Fibroblast of villous mesenchyme (primary cell): Measurements from ENCODE around the gene METAP1D. TPM values are rescaled to one million over a fixed set of nuclear protein-coding genes. Genes with fewer than 3 reads are reported as not detected.

Experiments used
- DNase-seq: peaks from one replicate; pipeline ENCODE4 v3.0.0-alpha.2; 2010; ENCODE audit warnings: low read depth
- H3K4me3 ChIP-seq: 2 replicates; pipeline ENCODE4 v1.5.1; 2011; ENCODE audit warnings: low read depth, mild to moderate bottlenecking, low read length
- total RNA-seq: library from RNA; depleted of rRNA; stranded (reverse); fragments of >200 nt; gene quantifications from 2 replicates; pipeline ENCODE4 v1.2.3, GENCODE V29; 2012
- TF ChIP-seq, protein P1 (sequence below): IDR thresholded peaks from 2 replicates; pipeline ENCODE4 v1.5.1; 2012; ENCODE audit warnings: low read depth, mild to moderate bottlenecking, low read length; ENCODE audit not compliant: insufficient read depth

METAP1D gene
- 9.3 and 13.4 TPM in 2 replicates for total RNA-seq

DNA sequence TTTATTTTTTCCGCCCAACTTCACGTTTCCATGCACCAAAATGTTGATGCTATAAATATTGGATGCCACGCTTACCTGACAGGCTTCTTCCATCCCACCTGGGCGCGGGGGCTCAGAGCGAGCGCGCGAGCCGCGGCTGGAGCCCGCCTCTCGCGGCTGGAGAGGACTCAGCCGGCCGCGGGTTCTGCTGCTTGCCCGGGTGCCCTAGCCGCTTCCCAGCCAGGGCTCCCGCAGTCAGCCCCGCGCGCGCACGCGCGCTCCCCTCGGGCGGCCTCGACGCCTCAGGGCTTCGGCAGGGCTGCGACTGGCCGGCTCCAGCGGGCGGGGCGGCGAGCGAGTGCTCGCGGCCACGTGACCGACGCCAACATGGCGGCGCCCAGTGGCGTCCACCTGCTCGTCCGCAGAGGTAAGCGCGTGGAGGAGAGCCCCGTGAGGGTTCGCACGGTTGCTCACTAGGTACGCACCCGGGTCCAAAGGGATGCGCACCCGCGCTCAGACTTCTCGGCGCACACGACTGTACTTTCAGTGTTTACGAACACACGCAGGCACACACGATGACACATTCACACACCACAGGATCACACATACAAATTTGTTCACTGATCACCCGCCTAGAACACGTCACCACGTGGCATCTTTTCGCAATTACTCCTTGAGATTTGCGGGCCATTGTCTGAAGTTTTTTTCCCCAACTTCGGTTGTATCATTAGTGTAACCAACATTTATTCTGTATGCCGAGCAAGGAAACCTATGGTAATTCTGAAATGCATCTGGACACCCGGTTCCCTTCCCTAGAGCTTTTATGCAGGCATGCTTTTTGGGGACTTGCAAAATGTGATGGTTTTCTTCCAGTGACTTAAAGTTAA lies at the start of gene METAP1D:
METAP1D (plus strand) TSS at position 350 of the 866 bp plus-strand sequence; CDS start at position 367, 17 bp downstream.
- TF ChIP-seq, protein P1, sequence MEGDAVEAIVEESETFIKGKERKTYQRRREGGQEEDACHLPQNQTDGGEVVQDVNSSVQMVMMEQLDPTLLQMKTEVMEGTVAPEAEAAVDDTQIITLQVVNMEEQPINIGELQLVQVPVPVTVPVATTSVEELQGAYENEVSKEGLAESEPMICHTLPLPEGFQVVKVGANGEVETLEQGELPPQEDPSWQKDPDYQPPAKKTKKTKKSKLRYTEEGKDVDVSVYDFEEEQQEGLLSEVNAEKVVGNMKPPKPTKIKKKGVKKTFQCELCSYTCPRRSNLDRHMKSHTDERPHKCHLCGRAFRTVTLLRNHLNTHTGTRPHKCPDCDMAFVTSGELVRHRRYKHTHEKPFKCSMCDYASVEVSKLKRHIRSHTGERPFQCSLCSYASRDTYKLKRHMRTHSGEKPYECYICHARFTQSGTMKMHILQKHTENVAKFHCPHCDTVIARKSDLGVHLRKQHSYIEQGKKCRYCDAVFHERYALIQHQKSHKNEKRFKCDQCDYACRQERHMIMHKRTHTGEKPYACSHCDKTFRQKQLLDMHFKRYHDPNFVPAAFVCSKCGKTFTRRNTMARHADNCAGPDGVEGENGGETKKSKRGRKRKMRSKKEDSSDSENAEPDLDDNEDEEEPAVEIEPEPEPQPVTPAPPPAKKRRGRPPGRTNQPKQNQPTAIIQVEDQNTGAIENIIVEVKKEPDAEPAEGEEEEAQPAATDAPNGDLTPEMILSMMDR: no peak
- peak within 1 kb of the TSS; percentile 89 for H3K4me3 ChIP-seq
- DNase-seq: peak; percentile 88

DNA sequence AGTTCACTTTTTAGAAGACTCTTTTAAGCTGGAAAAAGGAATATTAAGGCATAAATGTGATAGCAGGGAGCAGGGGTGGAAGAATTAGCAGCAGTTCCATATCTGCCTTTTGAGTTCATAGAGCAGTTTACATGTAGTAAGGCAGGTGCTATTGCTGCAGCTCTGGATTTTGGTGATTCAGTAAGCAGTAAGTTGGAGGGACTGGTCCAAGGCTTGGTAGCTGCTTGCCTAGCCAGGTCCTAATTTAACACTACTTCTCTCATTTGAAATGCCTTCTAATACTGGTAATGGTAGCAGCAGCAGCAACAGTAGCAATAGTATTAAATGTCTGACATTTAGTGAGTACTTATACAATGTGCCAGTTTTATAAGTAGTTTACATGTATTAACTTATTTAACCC lies 47.5 kb upstream of the METAP1D start:
- TF ChIP-seq, protein P1: no peak
- no peak for DNase-seq
- no peak overlapping the region for H3K4me3 ChIP-seq

DNA sequence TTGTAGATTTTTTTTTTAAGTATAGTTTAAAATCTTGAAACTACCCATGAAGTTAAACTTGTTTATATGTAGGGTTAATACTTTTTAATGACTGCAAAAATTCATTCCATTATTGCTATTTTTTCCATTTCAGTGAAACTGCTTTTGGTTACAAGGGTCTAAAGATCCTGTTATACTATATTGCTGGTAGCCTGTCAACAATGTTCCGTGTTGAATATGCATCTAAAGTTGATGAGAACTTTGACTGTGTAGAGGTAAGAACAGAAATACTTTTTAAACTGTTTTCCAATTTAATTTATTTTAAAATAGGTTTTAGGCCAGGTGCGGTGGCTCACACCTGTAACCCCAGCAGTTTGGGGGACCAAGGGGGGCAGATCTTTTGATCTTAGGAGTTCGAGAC lies 47.0 kb upstream of the METAP1D start:
- DNase-seq: no peak
- TF ChIP-seq, protein P1: no peak

DNA sequence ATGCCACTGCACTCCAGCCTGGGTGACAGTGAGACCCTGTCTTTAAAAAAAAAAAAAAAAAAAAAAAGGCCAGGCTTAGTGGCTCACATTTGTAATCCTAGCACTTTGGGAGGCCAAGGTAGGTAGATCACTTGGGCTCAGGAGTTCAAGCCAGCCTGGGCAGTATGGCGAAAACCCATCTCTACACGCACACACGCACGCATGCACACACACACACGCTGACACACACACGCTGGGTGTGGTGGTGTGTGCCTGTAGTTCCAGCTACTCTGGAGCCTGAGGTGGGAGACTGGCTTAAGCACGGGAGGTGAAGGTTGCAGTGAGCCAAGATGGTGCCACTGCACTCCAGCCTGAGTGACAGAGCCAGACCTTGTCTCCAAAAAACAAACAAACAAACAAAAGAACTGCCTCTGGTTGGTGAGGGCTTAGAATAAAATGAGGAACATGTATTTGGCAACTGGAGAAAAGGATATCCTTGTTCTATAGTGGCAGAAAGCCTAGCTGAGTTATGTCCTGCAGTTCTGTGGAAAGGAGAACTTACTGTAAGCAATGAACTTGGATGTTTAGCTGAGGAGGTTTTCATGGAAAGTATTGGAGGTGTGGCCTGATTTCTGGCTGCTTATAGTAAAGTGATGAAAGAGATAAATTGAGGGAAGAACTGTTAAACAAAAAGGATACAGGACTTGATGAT lies 43.5 kb upstream of the METAP1D start:
- H3K4me3 ChIP-seq: no peak overlapping the region
- DNase-seq: peak; percentile 26
- TF ChIP-seq, protein P1: no peak

More for the DNA sequence above, 47.0 kb upstream of the METAP1D start:
- H3K4me3 ChIP-seq: no peak overlapping the region

DNA sequence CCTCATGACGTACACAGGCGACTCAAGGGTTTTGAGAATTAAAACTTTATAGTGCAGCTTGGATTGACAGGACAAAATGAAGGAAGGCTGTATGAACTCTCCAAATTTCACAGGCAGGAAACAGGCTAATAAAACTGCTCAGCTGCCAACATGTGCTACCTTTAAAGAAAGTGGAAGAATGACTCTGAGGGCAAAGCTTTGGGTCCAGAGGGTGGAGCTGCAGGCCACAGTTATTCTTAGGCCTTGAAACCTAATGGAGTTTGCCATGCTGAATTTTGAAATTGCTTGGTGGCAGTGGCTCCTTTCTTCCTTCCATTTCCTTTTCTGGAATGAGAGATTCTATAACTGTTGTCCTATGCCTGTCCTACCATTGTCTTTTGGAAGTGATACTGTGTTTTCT lies 42.7 kb upstream of the METAP1D start:
- peak; percentile 17 for DNase-seq
- H3K4me3 ChIP-seq: no peak overlapping the region
- TF ChIP-seq, protein P1: peak; percentile 17

DNA sequence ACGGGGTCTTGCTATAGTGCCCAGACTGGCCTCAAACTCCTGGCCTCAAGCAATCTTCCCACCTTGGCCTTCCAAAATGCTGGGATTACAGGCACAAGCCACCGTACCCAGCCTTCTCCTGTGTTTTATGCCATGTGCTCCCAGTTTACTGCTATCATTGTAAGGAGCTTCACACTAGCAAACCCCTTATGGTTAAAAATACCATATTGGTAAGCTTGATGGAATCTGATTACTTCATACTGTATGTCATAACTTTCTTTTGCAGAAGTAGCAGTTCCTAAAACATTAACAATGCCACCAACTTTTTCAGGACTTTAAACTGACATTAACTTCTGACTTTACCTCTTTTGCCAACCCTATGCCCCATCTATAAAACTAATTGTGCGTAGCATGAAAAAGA lies 41.3 kb upstream of the METAP1D start:
- peak; percentile 74 for DNase-seq
- TF ChIP-seq, protein P1: no peak
- H3K4me3 ChIP-seq: no peak overlapping the region
